Body of pancreas (tissue), 4 donors: ENCODE measurements around the gene RPS6KA2. TPM values are rescaled to one million over a fixed set of nuclear protein-coding genes. Genes with fewer than 3 reads are reported as not detected.
A peak's percentile ranks its signal among the peaks of the same experiment; 100 is the strongest.

Experiments
- ATAC-seq: fragments of 150-250 bp; one replicate; pipeline ENCODE4 v1.9.1; 2016
- DNase-seq, 4 donors: peaks; one replicate each; pipeline ENCODE4 v3.0.0-alpha.2; 2019
- H3K27ac ChIP-seq, 4 donors: fragments of 200-600 bp; sonication (generic); 1 replicate in 3 of 4; 2 replicates in 1 of 4; pipeline versions ENCODE4 v1.5.1 to v1.6.1; 2016 to 2019; ENCODE audit warnings: mild to moderate bottlenecking in 1 of 4, mixed read lengths in 1 of 4, moderate library complexity in 1 of 4
- H3K27me3 ChIP-seq, 2 donors: fragments of 200-600 bp; sonication (generic); one replicate each; pipeline ENCODE4 v1.6.0; 2016; ENCODE audit warnings: mild to moderate bottlenecking in 1 of 2
- H3K36me3 ChIP-seq, 2 donors: fragments of 200-600 bp; sonication (generic); replicated peaks in 1 of 2; 2 replicates each; pipeline ENCODE4 v1.5.1; 2016; ENCODE audit warnings: low read depth in 2 of 2; ENCODE audit not compliant: insufficient read depth in 1 of 2
- H3K4me1 ChIP-seq: fragments of 200-600 bp; sonication (generic); one replicate; pipeline ENCODE4 v1.6.0; 2016
- H3K4me3 ChIP-seq, 2 donors: fragments of 200-600 bp; sonication (generic); 1 replicate in 1 of 2; 2 replicates in 1 of 2; pipeline ENCODE4 v1.5.1; 2016 to 2019
- H3K9me3 ChIP-seq, 3 donors: fragments of 200-600 bp; sonication (generic); 1 replicate in 2 of 3; 2 replicates in 1 of 3; pipeline ENCODE4 v1.5.1; 2016
- POLR2A ChIP-seq, 3 donors: fragments of 450-650 bp; IDR thresholded peaks; one replicate each; pipeline ENCODE4 v1.6.1; 2016; ENCODE audit warnings: antibody characterized with exemption in 3 of 3, mild to moderate bottlenecking in 2 of 3
- WGBS, 2 donors: methylation state at CpG; one replicate each; pipeline ENCODE4 v1.1.5; 2017; 5-methylcytosine and 5-hydroxymethylcytosine counted together
- intact Hi-C: fragments of 100-400 bp; cut with DNase I; formaldehyde crosslinking; loops from one replicate; pipeline ENCODE4 v1.15.1; 2023
- total RNA-seq, 2 donors: library from RNA; depleted of rRNA; stranded (reverse); fragments of >200 nt; gene quantifications; one replicate each; pipeline ENCODE4 v1.1.0, GENCODE V29; 2016
- TF ChIP-seq, protein P1 (sequence below), 7 experiments: fragments of 450-650 bp in 4 of 7; fragments of 200-600 bp in 3 of 7; sonication (generic) in 3 of 7; IDR thresholded peaks; one replicate each; pipeline ENCODE4 v1.5.1; 2016 to 2019; ENCODE audit warnings: antibody characterized with exemption in 7 of 7

The RPS6KA2 gene
- total RNA-seq, 2 donors from 2014 or later, result 24.4 to 53.7 TPM

DNA sequence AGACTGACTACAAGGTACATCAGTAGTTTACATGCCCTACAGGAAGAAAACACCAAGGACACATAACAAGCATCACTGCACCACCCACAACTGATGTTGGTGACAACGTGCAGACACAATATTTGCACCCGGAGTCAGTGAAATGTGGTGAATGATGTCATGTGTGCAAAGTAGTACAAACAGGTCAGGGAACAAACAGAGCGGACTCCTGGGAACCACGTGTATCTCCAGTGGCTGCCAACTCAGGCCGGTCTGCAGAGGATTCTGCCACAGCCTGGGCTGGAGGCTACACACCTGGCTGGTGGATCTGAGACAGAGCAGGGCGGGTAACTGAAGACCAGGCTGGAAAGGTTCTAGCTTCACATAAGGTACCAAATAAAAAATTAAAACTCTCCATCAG lies 28.2 kb upstream of the RPS6KA2 start:
- Histone ChIP-seq H3K4me1 (peaks cover 8% of the 10 kb centered on the region), H3K27me3 (no peaks in the 10 kb centered on the region), H3K4me3 (no peak overlapping the region), H3K9me3 (no peaks in the 10 kb centered on the region), H3K27ac (no peak overlapping the region), H3K36me3 (no peaks in the 10 kb centered on the region)
- 44 to 50% methylated on average over 6 of the region's 6 CpGs for WGBS, 2 donors
- ATAC-seq, result peak; percentile 76
- DNase-seq, result peak; percentile 30 to 79 (median 44)
- intact Hi-C loops, result no loop called here
- no peak for TF ChIP-seq POLR2A (IDR thresholded peaks at IDR 0.05)
- TF ChIP-seq, protein P1, sequence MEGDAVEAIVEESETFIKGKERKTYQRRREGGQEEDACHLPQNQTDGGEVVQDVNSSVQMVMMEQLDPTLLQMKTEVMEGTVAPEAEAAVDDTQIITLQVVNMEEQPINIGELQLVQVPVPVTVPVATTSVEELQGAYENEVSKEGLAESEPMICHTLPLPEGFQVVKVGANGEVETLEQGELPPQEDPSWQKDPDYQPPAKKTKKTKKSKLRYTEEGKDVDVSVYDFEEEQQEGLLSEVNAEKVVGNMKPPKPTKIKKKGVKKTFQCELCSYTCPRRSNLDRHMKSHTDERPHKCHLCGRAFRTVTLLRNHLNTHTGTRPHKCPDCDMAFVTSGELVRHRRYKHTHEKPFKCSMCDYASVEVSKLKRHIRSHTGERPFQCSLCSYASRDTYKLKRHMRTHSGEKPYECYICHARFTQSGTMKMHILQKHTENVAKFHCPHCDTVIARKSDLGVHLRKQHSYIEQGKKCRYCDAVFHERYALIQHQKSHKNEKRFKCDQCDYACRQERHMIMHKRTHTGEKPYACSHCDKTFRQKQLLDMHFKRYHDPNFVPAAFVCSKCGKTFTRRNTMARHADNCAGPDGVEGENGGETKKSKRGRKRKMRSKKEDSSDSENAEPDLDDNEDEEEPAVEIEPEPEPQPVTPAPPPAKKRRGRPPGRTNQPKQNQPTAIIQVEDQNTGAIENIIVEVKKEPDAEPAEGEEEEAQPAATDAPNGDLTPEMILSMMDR (IDR thresholded peaks at IDR 0.05), result no peak

DNA sequence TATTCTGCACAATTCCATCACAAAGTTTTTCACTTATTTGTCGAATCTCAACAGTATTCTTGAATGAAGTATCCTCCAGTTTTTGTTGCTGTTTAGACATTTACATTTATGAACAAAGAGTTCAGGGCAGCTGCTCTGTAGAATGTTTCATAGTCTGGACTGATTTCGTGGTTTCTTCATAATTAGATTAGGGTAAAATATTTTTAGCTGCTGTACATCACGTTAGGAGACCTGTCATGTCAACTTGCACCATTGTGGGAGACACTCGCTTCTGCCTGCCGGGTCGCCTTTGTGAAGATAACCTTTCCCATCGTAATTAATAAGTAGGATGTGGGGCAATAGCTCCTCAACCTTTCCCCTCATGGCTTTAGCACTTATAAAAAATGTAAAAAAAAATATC lies 27.5 kb upstream of the RPS6KA2 start:
- H3K36me3 ChIP-seq, result no peaks in the 10 kb centered on the region
- H3K9me3 ChIP-seq, result no peaks in the 10 kb centered on the region
- peaks cover 8% of the 10 kb centered on the region for H3K4me1 ChIP-seq
- no peak overlapping the region for H3K27ac ChIP-seq
- WGBS, 2 donors, result 69 to 78% methylated on average over 7 of the region's 7 CpGs
- DNase-seq (no peak), ATAC-seq (no peak)
- no peaks in the 10 kb centered on the region for H3K27me3 ChIP-seq
- TF ChIP-seq, protein P1 (IDR thresholded peaks at IDR 0.05), result no peak
- no peak for TF ChIP-seq POLR2A (IDR thresholded peaks at IDR 0.05)
- intact Hi-C loops, result no loop called here
- no peak overlapping the region for H3K4me3 ChIP-seq

DNA sequence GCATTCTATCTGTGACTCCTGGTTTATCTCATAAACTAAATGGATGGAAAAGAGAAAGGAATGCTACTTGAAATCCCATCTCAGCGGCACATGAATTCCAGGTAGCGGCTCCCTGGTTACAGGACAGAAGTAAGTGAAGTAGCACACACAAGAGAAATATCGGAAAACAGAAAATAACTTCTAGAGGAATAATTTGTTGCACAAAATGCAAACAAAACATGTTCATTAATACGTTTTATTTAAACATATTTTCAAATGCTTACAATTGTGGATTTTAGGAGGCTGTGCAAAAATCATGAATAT lies 26.5 kb upstream of the RPS6KA2 start:
- WGBS, 2 donors, result 91 to 92% methylated on average over 4 of the region's 4 CpGs
- no peak overlapping the region for H3K4me3 ChIP-seq
- ATAC-seq (no peak), DNase-seq (no peak)
- intact Hi-C loops, result no loop called here
- TF ChIP-seq POLR2A (IDR thresholded peaks at IDR 0.05), result no peak
- TF ChIP-seq, protein P1 (IDR thresholded peaks at IDR 0.05), result no peak
- H3K9me3 ChIP-seq, result no peaks in the 10 kb centered on the region
- H3K36me3 ChIP-seq, result no peaks in the 10 kb centered on the region
- H3K4me1 ChIP-seq, result peaks cover 8% of the 10 kb centered on the region
- no peaks in the 10 kb centered on the region for H3K27me3 ChIP-seq
- no peak overlapping the region for H3K27ac ChIP-seq

DNA sequence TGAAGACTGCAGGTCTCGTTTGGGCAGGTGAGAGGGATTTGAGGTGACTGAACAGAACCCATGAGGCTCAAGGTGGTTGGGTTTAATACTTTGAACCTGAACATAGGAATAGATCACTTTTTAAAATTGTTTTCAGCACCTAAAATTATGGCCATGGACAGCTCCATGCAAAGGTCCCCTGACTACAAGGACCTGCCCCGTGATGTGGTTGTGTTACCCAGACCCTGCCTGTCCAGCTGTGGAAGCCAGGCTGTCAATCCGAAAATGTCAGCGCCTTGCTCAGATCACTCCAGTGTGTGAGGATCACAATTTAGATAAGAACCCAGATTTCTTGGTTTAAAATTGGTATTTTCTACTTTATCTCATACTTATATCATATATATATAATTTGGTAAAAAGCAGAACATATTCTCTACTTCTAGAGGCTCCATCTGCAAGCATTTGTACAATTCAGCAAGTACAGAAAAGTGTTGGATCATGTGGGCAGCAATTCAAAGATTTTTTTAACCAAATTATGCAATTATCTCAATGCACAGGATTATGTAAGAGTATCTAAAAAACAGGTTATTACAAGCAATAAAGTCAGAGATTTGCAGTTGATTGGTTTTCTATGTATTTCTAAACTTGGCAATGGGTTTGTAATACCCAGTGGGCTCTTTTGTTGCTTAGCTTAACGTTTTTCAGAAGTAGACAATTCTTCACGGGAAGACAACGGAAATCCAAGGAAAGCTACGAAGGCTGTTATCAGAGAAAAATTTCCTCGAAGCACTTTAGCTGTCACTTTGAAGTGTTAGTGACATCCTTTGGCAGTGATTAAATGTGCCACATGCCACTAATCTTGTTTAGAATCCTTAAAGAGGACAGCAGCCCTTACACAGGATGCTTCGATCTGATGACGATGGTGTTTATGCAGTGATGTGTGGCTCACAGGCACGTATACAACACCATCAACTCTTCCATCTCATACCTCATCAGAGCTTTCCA lies 24.1 kb upstream of the RPS6KA2 start:
- no peak overlapping the region for H3K27ac ChIP-seq
- intact Hi-C loops, result no loop called here
- WGBS, 2 donors, result 76 to 79% methylated on average over 12 of the region's 12 CpGs
- no peaks in the 10 kb centered on the region for H3K4me1 ChIP-seq
- DNase-seq (no peak), ATAC-seq (no peak)
- H3K9me3 ChIP-seq, result no peaks in the 10 kb centered on the region
- no peaks in the 10 kb centered on the region for H3K27me3 ChIP-seq
- no peak overlapping the region for H3K4me3 ChIP-seq
- TF ChIP-seq, protein P1 (IDR thresholded peaks at IDR 0.05), result no peak
- no peak for TF ChIP-seq POLR2A (IDR thresholded peaks at IDR 0.05)
- no peaks in the 10 kb centered on the region for H3K36me3 ChIP-seq

DNA sequence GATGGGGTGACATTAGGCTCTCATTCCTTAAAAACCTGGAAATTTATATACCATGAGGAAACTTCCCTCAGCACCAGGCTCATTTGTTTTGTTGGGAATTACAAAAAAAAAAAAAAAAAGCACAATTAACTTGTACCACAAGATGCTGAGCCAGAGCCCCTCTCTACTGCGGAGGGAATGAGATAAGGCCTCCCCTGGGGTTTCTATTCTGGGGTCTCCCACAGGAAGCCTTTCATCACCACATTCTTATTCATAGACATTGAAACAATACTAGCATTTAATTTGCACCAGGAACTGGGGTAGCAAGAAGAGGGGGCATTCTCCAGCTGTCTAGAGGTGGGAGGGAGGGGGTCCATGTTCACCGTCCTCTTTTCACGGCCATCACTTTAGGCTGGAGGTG lies 23.0 kb upstream of the RPS6KA2 start:
- no peaks in the 10 kb centered on the region for H3K27me3 ChIP-seq
- no peaks in the 10 kb centered on the region for H3K9me3 ChIP-seq
- no peak for DNase-seq
- intact Hi-C loops, result no loop called here
- no peak for TF ChIP-seq POLR2A (IDR thresholded peaks at IDR 0.05)
- TF ChIP-seq, protein P1 (IDR thresholded peaks at IDR 0.05), result no peak
- H3K4me1 ChIP-seq, result no peaks in the 10 kb centered on the region
- no peak overlapping the region for H3K4me3 ChIP-seq
- H3K27ac ChIP-seq, result no peak overlapping the region
- no peak for ATAC-seq
- H3K36me3 ChIP-seq, result no peaks in the 10 kb centered on the region
- 69 to 76% methylated on average over 3 of the region's 3 CpGs for WGBS, 2 donors
